K562 (cell line): ENCODE measurements around the gene ARL2. TPM values are rescaled to one million over a fixed set of nuclear protein-coding genes. Genes with fewer than 3 reads are reported as not detected.

Experiments used
- CHD7 ChIP-seq: fragments of 200-600 bp; sonication (generic); IDR thresholded peaks from one replicate; pipeline ENCODE4 v1.6.1; 2012; ENCODE audit warnings: mild to moderate bottlenecking, low read depth, low read length, inconsistent platforms
- COPS2 ChIP-seq: fragments of 450-650 bp; conservative IDR thresholded peaks from 2 replicates; pipeline ENCODE4 v1.6.1; 2016; ENCODE audit warnings: mild to moderate bottlenecking, moderate library complexity
- CREM ChIP-seq: IDR thresholded peaks from 2 replicates; pipeline ENCODE4 v1.6.1; 2014; ENCODE audit warnings: antibody characterized with exemption, low read depth
- CXXC5 ChIP-seq: fragments of 250-450 bp; sonication (Bioruptor Pico); IDR thresholded peaks from 2 replicates; pipeline ENCODE4 v1.8.0; 2022; ENCODE audit warnings: inconsistent platforms, mild to moderate bottlenecking, moderate library complexity
- MBD1 ChIP-seq: fragments of 250-450 bp; sonication (Bioruptor Pico); IDR thresholded peaks from 2 replicates; pipeline ENCODE4 v1.8.0; 2022; ENCODE audit warnings: inconsistent platforms
- NR1H2 ChIP-seq: sonication (generic); formaldehyde crosslinking; IDR thresholded peaks from 2 replicates; pipeline ENCODE4 v1.4.0; 2020; ENCODE audit warnings: mild to moderate bottlenecking, missing genetic modification reagents
- PHF20 ChIP-seq: fragments of 450-650 bp; IDR thresholded peaks from 2 replicates; pipeline ENCODE4 v1.6.1; 2018; ENCODE audit not compliant: partially characterized antibody
- ZNF282 ChIP-seq: sonication (generic); formaldehyde crosslinking; IDR thresholded peaks from 2 replicates; pipeline ENCODE4 v1.8.1; 2023; ENCODE audit warnings: missing genetic modification reagents
- polyA plus RNA-seq, 8 experiments: library from polyadenylated mRNA; depleted of rRNA in 4 of 8; stranded (reverse) in 5 of 8; unstranded in 3 of 8; fragments of >200 nt; fragmentation: Nextera tagmentation in 2 of 8; fragmentation: Illumina TruSeq in 1 of 8; extraction: Ambion mirVana in 2 of 8; extraction: Trizol in 1 of 8; gene quantifications; 2 replicates each; pipeline versions ENCODE4 v1.2.1 to v1.2.3, GENCODE V29; 2011 to 2014; ENCODE audit warnings: inconsistent platforms in 1 of 8, missing spikeins in 1 of 8
- total RNA-seq, 7 experiments: library from RNA; depleted of rRNA in 6 of 7; stranded (reverse); fragments of >200 nt in 6 of 7; fragmentation: Illumina TruSeq in 2 of 7; extraction: Trizol in 2 of 7; gene quantifications; 2 replicates each; pipeline versions ENCODE4 v1.2.1 to v1.2.3, GENCODE V29; 2011 to 2021; ENCODE audit warnings: low replicate concordance in 1 of 7
- TF ChIP-seq, protein P1 (sequence below): IDR thresholded peaks from 2 replicates; pipeline ENCODE4 v1.6.1; 2012; ENCODE audit warnings: low read depth, low read length, improper control_type of control experiment, borderline replicate concordance

ARL2 gene
- total and polyA plus RNA-seq, 9 of the 15 experiments (the other 6 are each of a cell fraction or from before 2014, with no cell fraction given) = 5.7 to 154 (median 92.2) TPM

- TF ChIP-seq CHD7 (no peak), MBD1 (no peak), NR1H2 (CRISPR knock-in tag) (no peak), CXXC5 (CRISPR knock-in tag) (peak; percentile 83), CREM (peak; percentile 71), COPS2 (no peak), ZNF282 (CRISPR knock-in tag) (no peak), PHF20 (peak; percentile 8)
- TF ChIP-seq, protein P1, sequence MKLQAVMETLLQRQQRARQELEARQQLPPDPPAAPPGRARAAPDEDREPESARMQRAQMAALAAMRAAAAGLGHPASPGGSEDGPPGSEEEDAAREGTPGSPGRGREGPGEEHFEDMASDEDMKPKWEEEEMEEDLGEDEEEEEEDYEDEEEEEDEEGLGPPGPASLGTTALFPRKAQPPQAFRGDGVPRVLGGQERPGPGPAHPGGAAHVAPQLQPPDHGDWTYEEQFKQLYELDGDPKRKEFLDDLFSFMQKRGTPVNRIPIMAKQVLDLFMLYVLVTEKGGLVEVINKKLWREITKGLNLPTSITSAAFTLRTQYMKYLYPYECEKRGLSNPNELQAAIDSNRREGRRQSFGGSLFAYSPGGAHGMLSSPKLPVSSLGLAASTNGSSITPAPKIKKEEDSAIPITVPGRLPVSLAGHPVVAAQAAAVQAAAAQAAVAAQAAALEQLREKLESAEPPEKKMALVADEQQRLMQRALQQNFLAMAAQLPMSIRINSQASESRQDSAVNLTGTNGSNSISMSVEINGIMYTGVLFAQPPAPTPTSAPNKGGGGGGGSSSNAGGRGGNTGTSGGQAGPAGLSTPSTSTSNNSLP = no peak
These were observed 13.5 kb downstream of the ARL2 start, which contains the start of gene SNX15 (continued) for GRCh38 chr11:65027213-65028067.
